NCI-H2081 treated with DMSO at 0.1 percent for 48 hours (cell line): ENCODE results near the gene NMNAT3.
A peak's percentile ranks its signal among the peaks of the same experiment; 100 is the strongest.

ENCODE experiments used
- DNase-seq: peaks from one replicate; lab custom pipeline; 2025; lab: John Stamatoyannopoulos, UW

NMNAT3 gene

DNA sequence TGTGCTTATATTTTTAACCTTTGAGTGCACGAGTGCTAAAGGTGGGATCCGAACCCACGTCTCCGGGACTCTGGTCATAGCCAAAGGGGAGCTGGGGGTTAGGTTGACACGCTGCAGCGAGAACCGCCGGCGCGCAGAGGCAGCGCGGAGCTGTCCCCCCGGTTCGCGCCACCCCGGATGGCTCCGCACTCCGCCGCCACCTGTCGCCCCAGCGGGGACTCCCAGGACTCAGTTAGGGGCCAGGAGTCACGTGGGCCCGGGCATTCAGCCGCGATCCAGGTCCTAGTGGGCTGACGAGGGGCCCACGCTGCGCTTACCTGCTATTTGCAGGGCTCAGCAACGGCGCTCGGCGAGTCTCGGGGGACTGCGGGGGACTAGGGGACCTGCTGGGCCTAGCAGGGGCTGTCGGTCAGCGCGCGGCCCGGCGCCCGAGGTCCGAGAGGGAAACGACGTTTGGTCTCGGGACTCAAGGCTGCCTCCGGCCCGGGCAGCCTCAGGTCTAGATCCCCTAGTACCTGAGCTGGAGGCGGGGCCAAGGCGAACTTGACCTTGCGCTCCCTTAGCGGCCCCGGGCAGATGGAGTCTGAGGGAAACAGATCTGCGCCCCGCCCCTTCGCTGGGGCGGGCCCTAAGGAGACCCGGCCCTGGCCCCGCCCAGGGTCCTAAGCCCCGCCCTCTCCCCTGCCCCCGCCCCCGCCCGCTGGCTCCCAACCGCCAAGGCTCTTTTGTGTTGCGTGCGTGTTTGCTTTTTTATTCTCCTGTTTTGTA lies at the start of gene NMNAT3:
TSS of gene NMNAT3 (minus strand) at position 585 of the 768 bp plus-strand sequence. CDS start 50,248 bp downstream, outside the sequence.
- peak; percentile 89 for DNase-seq

DNA sequence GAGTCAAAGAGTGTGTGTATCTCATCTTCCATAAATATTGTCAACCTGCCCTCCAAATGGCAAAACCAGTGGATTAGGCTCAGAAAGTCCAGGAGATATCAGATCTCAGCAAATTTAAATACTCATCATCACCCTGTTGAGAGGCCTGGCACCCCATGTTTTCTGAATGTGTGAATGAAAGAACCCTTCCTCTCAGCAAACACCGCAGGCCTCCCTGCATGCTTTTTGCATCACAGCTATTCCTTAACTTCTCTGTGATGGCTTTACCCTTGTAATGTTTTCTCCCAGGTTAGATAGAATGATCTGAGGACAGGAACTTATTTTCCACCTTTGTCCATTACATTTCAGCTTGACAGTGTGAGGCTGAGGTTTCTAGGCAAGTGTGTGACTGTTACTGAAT lies 43.6 kb upstream of the NMNAT3 start:
- no peak for DNase-seq

DNA sequence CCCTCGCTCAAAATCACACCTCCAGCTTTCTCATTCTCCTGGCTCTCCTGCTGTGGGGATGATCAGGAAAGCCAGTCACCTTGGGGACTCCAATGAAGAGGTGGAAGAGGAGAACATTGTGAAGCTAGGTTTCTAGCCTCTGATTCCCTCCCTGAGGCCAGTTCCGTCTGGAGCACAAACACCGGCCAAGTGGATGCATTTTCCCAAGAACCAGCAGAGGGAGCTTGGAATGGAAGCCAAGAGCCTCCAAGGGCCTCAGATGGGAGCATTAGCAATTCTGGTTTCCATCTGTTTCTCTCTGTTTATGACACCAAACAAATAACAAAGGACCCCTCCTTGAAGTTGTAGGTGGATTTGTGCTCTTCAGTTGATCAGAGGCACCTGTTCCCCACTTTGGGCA lies 40.6 kb upstream of the NMNAT3 start:
- no peak for DNase-seq

DNA sequence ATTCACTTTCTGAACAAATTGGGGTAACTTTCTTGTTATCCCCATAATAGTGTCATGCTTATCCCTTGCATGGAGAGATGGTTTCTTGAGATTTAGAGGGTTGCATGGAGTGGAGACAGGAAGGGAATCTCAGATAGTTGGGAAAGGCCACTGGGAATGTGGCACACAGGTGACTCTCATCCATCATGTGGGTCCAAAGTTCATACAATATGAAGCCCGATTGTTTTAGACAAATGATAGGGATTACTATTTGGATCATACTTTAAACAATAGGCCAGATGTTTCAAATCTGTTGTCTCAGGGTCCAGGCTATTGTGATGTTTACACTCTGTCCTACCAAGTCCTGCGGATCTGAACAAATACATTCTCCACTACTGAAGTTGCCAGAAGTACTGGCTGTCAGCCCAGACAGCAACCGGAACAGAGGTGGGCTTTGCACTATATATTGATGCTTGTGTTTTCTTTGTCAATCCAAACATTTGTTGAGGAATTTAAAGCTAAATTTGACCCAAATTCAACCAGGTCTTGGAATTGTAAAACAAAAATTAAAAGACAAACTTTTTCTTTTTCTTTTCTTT lies 39.2 kb upstream of the NMNAT3 start:
- DNase-seq = no peak

DNA sequence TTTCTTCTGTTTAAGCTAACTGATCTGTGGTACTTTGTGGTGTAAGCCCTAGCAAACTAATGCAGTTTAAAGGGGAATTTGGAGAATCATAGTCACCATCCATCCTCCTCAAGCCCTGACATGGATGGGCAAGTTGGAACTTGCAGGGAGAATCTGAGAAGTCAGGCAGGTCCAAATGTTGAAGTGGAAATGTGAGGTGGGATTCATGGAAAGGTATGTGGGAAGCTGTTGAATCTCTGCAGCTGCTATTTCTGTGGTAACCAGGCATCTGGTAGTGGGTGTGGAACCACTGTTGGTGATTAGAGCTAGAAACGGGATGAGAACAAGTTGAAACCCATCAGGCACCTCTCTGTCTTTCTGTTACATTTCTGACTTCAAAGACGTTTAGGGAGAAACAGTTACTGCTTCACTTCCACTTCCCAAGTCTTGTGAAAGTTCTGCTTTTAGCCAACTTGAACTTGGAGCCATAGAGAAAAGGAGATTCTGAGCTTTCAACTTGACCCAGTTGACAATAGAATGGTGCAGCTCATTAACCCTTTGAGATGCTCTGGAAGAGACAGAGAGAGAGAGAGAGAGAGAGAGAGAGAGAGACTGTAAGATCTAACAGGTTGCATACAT lies 38.1 kb upstream of the NMNAT3 start:
- DNase-seq = no peak

DNA sequence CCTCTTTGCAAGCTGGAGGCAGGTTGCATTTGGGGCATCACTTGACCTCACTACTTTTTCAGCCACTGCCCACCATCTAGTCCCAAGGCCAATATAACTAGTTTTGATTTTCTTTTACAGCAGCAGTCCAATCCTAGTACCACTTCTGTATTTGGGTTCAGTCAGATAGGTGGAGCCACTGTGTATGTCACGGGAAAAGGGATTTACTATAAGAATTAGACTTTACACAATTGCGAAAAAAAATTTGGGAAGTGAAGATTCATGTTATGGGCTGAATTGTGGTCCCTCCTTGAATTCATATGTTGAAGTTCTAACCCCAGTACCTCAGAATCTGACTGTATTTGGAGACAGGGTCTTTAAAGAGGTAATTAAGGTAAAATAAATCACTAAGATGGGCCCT lies 37.4 kb upstream of the NMNAT3 start:
- DNase-seq = no peak

DNA sequence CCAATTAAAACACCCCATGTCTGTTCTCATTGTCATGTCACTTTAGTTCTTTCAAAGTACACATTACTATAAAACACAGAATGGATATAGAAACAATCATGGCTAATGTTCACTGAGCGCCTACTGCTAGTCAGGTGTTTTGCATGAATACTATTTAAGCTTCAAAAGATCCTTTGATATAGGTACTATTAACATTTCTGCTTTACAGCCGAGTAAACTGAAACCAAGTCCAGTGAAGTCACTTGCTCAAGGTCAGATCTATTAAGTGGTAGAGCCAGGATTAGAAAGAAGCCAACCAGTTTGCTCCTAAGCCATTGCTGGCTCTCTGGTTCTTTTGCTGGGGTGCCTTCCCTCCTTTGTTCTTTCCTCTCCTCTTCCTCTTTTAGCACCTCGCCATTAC lies 32.4 kb upstream of the NMNAT3 start:
- peak; percentile 62 for DNase-seq

DNA sequence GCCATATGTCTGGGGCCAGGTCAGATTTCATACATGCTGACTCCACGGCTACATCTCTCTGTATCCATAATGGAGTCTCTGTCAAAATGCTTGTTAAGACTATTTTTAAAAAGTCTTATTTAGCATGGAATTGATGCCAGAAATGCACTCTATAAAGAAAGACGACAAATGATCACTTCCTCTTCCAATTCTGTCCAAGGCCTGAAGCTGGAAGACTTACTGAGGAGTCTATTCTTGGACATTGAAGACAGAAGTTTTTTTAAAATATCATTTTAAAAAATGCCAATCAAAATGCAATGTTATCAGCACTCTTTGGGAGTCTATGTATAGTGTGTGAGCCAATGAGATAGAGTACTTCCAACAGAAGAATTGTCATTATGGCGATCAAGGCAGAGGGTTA lies 27.9 kb upstream of the NMNAT3 start:
- no peak for DNase-seq

DNA sequence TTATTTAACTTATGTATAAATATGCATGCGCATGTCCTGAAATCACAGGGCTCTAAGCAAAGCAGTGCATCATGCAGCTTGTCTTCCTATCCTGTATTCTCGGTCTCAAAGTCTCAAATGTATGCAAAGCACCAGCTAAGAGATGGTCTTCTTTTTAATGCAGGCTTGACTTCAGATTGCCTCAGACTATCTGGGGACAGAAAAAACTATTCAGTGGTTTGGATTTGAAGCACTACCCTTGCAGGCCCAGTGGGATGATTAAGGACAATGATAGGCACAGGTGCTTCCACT lies 18.5 kb upstream of the NMNAT3 start:
- no peak for DNase-seq

DNA sequence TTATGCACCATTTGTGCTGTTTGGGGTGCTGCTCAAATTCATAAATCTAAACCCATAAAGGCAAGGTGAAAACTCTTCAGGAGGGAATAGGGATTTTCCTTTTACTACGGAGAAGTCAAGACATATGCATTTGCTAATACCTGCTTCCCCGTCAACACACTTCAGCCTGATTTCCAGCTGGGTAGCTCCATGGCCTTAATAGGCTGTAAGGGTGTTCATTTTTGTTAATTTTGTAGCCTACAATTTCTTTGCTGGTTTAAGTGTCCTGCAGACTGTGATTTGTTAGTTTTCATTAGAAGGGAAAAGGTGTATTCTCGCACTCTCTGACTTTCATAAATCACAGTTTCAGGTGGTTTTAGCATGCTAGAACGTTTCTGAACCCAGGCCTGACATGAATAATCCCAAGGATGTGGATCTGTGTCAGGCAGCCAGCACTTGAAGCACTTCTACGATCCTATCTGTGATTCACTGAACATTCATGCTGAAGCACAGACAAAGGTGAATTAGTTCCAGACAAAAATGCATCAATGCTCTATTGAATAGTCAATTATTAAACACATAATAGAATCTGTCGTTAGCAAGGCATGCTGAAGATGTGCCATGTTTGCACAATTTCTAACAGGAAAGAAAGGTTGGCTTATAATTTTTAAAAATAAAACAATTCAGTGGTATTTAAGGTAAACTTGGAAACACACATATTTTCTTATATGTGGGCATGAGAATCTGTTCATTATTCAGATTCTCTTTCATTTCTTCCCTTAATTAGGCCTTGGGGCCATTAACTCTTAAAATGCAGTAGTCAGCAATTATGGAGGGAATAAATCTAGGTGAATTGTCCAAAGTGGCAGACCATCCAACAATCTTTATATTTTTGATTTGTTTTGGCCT lies 17.9 kb upstream of the NMNAT3 start:
- DNase-seq = no peak

DNA sequence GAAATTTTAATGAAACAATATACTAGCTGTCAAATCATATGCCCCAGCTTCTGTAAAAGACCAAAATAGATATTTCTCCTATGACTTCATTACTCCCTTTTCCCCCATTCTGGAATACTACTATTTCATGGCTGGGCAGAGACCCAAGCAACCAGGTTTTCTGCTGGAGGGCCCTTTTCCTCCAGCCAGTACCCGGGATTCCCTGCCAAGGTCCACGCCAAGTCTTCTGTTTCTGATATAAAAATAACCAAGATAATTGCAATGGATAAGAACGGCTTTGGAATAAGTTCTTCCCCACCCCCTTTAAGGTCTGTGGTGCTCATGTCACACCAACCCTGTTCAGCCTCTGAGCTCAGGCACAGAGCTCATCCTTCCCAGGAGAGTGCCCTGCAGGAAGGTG lies 17.2 kb upstream of the NMNAT3 start:
- DNase-seq = no peak

DNA sequence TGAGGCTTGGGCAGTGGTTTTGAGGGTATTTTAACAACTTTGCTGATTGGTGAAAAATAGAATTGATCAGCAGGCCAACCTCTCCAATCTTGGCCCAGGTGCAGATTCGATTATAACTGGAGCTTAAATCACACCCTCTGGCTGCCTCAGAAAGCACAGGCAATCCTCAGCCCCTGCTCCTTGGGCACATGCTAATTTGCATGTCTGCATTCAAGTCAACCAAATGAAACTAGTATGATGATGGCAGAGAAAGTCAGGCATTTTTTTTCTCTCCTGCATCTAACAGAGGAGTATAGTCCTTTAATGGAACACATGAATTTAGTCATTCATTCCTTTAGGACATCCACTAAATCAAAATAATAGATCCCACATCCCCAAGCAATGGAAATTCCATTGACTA lies 16.8 kb upstream of the NMNAT3 start:
- DNase-seq = no peak

DNA sequence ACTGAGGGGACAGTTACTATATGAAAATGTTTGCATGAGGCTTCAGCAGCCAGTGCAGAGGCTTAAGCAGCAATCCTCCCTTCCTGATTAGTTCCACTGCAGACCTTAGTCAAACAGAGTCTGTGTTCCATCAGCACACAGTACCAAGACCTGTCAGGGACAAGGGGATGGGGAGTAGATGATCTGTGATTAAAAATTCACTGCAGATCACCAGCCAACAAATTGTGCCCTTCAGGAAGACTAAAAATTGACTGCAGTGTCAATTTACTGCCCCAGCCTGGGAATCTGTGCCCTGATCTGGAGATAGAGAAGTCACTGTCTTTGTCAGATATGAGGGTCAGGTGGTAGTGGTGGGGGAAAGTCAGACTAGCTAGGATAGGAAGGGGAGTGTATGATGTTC lies 13.8 kb upstream of the NMNAT3 start:
- no peak for DNase-seq

DNA sequence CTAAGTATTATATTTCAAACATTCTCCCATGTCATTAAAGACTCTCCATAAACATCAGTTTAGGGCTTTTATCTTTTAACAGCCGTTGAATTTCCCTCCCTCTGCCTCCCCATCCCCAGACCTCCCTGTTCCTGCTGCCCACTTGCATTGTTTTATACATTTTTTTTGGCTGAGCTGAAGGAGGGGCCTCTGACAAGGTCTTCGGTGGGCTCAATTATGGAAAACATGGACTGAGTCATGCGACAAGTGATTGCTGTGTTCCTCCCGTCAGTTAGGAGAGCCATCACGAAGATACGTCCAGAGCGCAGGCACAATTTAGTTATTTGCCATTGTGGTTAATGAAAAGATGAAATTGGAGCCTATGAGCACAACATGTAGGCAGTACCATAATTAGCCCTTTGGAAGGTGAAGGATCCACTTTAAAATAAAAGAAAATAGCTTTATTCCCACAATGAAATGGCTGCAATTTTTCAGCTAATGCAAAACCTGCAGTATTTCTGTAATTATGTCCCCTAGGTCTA lies 12.0 kb upstream of the NMNAT3 start:
- DNase-seq = peak; percentile 74

DNA sequence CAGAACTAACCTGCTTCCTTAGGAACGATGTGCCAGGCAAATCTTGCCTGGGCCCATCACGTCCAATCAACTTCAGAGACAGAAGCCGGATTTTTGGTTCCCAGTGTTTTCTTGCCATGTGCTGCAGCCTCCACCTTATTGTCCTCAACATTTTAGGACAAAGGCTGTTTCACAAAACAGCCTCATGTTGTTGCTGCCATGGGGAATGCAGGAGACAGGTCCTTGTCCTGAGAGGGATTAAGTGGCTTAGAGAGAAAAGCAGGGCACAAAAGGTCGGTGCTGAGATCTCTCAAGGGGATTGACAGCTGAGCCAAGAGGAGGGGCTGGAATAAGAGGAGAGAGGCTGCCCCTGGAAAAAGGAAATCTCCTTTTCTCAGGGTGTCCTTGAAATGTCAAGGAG lies 11.3 kb upstream of the NMNAT3 start:
- DNase-seq = no peak

DNA sequence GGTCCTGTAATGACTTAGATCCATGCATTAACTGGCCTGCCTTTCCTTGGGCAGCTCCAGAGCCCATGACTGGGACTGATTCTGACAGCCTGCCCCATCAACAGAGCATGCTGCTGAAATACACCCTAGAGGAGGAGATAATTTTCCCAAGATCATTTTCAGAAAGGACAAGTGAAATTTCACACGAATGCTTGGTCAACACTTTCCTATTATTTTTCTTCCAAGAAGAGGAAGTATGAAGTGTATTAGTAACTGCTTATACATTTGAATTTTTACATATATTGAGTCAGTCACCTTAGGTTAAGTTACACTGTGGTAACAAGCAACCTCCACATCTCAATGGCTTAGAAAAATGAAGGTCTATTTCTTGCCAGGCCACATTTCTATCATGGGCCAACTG lies 9.7 kb upstream of the NMNAT3 start:
- DNase-seq = no peak

DNA sequence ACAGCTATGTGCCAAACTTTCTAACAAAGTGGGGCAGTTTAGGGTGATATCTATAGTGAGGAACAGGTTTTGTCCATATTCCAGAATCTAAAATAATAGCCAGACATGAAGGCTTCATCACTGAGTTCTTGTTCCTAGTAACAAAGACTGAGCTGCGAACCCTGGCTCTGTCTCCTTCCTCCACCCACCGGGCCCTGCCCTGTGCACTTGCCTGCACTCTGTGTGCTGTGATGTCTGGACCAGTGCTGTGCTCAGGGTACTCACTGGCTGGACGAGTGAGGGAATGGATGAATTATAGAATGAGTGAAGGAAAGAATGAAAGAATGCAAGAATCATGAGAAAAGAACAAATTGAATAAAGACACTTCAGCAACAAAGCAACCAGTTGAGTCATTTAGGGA lies 8.9 kb upstream of the NMNAT3 start:
- DNase-seq = no peak

DNA sequence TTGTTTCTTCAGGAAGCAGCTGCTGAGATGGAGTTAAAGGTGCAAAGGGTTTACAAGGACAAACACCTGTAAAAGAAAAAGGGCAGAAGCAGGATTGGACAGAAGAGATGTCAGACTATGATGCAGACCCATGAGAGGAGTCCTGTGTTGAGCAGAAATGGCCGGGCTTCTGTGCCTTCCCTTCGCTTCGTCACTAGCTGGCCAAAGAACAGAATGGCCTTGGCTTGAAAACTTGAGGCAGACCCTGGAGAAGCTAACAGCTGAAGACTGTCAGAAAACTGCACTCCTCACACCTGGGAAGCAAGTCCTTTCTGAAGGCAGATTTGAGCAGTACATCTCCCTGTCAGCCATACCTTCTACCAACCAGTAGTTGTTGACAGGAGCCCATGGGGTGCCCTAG lies 8.4 kb upstream of the NMNAT3 start:
- no peak for DNase-seq

DNA sequence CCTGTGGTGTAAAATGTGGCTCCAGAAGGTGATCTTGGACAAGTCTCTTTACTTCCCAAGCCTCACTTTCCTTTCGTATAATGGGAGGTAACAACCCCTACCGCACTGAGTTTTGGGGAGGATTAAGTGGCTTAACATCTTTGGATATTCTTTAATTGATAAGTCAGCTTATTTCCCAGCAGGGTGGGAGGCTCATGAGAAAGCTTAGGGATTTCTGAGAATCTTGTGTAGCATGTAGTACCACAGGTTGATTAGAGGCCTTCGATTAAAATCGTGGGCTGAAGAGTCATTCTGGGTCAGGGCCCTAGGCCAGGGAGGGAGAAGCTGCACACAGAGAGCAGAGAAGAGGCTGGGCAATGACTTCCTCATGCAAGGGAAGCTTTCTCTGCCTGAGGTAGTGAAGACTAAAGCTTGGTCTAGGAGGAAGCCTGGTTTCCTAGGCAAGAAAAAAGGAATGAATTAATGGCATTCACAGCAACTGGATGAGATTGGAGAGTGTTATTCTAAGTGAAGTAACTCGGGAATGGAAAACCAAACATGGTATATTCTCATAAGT lies 1.5 kb upstream of the NMNAT3 start:
- DNase-seq = no peak

DNA sequence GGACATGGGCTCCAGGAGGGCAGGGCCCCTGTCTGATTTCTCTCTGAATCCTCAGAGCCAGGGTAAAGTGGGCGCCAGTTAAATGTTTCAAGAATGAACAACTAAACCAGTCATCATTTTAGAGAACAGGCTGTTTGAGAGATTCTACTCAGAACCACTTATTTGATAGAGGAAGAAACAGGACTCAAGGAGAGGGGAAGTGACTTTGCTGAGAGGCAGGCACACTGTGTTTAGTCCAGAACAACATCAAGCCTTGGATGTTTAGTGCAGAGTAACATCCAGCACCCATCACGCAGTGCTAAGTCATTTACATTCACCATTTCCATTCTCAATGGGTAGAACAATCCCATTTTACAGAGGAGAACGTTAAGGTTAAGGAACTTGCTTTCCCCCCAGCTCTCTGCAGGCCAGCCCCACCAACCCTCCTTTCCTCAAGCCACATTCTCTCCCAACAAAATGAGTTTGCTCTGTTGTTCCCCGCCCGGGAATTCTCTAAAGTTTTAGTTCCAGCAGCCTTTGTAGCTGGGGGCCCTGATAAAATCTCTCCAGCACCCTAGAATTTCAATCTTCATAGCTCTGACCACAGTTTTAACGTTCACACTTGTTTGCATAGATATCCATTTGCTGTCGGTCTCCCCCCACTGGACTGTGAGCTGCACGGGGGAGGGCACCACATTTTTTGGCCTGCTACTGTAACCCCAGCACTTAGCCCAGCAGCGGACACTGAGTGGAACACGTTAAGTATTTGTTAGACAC lies 962 bp downstream of the NMNAT3 start:
- no peak for DNase-seq

DNA sequence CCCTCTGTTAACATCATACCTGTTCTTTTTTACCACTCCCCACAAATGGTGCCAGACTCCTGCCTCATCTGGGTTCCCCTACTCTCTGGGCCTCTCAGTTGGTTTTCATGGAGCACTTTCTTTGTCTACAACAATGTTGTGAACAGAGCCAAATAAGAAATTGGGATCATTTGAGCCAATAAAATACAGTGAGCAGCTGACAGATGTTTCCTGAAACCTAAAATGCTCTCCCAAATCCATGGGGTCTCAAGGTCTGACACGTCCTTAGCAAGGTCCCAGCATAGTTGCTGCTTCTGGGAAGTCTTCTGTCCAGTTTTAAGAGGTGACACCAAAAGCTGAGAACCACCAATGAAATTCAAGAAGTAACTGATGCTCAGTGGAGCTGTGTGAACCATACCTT lies 1.7 kb downstream of the NMNAT3 start:
- no peak for DNase-seq

DNA sequence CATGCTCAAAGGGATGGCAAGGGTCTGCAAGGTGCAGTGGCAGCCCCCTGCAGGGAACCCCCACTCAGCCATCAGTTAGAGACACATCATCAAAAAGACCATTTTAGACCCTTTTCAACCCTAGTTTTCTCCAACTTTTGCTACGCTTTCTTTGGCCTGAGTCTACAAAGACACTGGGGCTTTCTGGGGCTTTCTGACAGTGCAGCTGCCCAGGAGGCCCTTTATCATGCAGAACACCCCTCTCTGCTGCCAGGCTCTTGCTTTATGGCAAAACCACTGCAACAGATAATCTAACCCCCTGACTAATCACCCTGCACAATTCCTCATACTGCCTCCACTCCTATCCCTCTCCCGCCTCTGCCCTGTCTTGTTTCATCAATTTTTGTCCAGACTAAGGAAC lies 2.4 kb downstream of the NMNAT3 start:
- DNase-seq = no peak
